HG03175 (cell line): ENCODE data around the gene ZC3HAV1.
"Not testable (repeated sequence)": the region's sequence is repeated elsewhere in the genome, so short reads cannot be mapped to it uniquely, and the experiment has no call there.

ENCODE experiments used
- ATAC-seq: cut with Tn5 transposase; IDR thresholded peaks from one replicate; pipeline ENCODE4 v1.9.1; 2021; ENCODE audit warnings: mild to moderate bottlenecking, moderate library complexity; ENCODE audit not compliant: unreplicated experiment

ZC3HAV1 gene

GRCh38 chr7:139055674-139056073 is 53.8 kb downstream of the ZC3HAV1 start:
- no peak for ATAC-seq

- ATAC-seq: not testable (repeated sequence)
These were observed 54.9 kb downstream of the ZC3HAV1 start for GRCh38 chr7:139054656-139055055.

GRCh38 chr7:139054101-139054500 is 55.4 kb downstream of the ZC3HAV1 start:
- no peak for ATAC-seq

GRCh38 chr7:139051655-139052054 is 57.9 kb downstream of the ZC3HAV1 start:
- no peak for ATAC-seq

- no peak for ATAC-seq
These were observed 59.6 kb downstream of the ZC3HAV1 start for GRCh38 chr7:139049936-139050335.

GRCh38 chr7:139049111-139049510 is 60.4 kb downstream of the ZC3HAV1 start:
- no peak for ATAC-seq

- no peak for ATAC-seq
These were observed 61.5 kb downstream of the ZC3HAV1 start for GRCh38 chr7:139047970-139048369.

- ATAC-seq: no peak
These were observed 63.4 kb downstream of the ZC3HAV1 start for GRCh38 chr7:139046143-139046542.

- no peak for ATAC-seq
These were observed 64.4 kb downstream of the ZC3HAV1 start for GRCh38 chr7:139044813-139045794.

GRCh38 chr7:139043823-139044812 is 65.4 kb downstream of the ZC3HAV1 start:
- no peak for ATAC-seq

- ATAC-seq: no peak
These were observed 68.0 kb downstream of the ZC3HAV1 start for GRCh38 chr7:139041378-139042085.

GRCh38 chr7:139038691-139039090 is 70.8 kb downstream of the ZC3HAV1 start:
- no peak for ATAC-seq

- no peak for ATAC-seq
These were observed 72.6 kb downstream of the ZC3HAV1 start for GRCh38 chr7:139036901-139037300.

GRCh38 chr7:139035586-139036353 is 73.8 kb downstream of the ZC3HAV1 start, which contains the start of gene ZC3HAV1L:
Gene ZC3HAV1L (minus strand): TSS chr7:139036042. CDS start chr7:139036017, 25 bp downstream.
- peak; percentile 83 for ATAC-seq

- ATAC-seq: peak; percentile 30
These were observed 74.5 kb downstream of the ZC3HAV1 start for GRCh38 chr7:139034855-139035585.

- ATAC-seq: no peak
These were observed 75.2 kb downstream of the ZC3HAV1 start for GRCh38 chr7:139034336-139034735.

- ATAC-seq: no peak
These were observed 76.0 kb downstream of the ZC3HAV1 start for GRCh38 chr7:139033346-139034114.

GRCh38 chr7:139032473-139032872 is 77.0 kb downstream of the ZC3HAV1 start:
- no peak for ATAC-seq
